Measurements from ENCODE around the gene C19orf25.

DNA sequence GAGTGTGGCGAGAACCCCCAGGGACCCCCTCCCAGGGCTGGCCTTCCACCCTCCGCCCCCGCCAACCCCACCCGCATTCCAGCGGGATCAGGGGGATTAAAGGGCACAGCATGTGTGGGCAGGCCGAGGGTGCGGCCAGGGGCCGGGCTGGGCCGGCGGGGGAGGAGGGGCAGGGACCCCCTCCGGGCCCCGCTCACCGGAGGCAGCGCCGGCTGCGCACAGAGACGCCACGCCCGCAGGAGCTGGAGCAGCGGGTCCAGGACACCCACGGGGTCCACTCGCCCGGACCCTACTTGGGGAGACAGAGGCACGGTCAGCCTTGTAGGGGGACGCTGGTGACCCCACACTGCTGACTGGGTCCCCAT, 31.4 kb upstream of the C19orf25 start:
- TF ChIP-seq, protein P1, sequence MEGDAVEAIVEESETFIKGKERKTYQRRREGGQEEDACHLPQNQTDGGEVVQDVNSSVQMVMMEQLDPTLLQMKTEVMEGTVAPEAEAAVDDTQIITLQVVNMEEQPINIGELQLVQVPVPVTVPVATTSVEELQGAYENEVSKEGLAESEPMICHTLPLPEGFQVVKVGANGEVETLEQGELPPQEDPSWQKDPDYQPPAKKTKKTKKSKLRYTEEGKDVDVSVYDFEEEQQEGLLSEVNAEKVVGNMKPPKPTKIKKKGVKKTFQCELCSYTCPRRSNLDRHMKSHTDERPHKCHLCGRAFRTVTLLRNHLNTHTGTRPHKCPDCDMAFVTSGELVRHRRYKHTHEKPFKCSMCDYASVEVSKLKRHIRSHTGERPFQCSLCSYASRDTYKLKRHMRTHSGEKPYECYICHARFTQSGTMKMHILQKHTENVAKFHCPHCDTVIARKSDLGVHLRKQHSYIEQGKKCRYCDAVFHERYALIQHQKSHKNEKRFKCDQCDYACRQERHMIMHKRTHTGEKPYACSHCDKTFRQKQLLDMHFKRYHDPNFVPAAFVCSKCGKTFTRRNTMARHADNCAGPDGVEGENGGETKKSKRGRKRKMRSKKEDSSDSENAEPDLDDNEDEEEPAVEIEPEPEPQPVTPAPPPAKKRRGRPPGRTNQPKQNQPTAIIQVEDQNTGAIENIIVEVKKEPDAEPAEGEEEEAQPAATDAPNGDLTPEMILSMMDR (conservative IDR thresholded peaks at IDR 0.05 in 1 of 2, IDR thresholded peaks at IDR 0.05 in 1 of 2; ENCODE audit: low read depth in 1 of 2, low read length in 2 of 2) = no peak
- TF ChIP-seq EZH2 (IDR thresholded peaks at IDR 0.05; ENCODE audit: low read length, missing control alignments) = no peak
